RWPE2 (cell line): ENCODE measurements around the gene LSMEM2.

Experiments
- ATAC-seq: fragments of 200-7000 bp; cut with Tn5 transposase; 3 replicates; pipeline ENCODE4 v1.9.1; 2021; ENCODE audit warnings: low read depth
- DNase-seq: peaks from one replicate; pipeline ENCODE4 v3.0.0-alpha.2; 2020; ENCODE audit warnings: low spot score
- H3K27ac ChIP-seq: fragments of 450-650 bp; 2 replicates; pipeline ENCODE4 v1.5.1; 2017; ENCODE audit warnings: mild to moderate bottlenecking; ENCODE audit not compliant: poor library complexity, severe bottlenecking
- H3K27me3 ChIP-seq: fragments of 250-450 bp; sonication (Bioruptor Pico); 2 replicates; pipeline ENCODE4 v1.5.1; 2021; ENCODE audit warnings: mild to moderate bottlenecking, moderate library complexity; ENCODE audit not compliant: insufficient read depth, poor library complexity, severe bottlenecking
- H3K36me3 ChIP-seq: fragments of 250-450 bp; sonication (Bioruptor Pico); 2 replicates; pipeline ENCODE4 v1.5.1; 2020; ENCODE audit warnings: low read depth, mild to moderate bottlenecking, moderate library complexity
- H3K4me1 ChIP-seq: fragments of 250-450 bp; sonication (Bioruptor Pico); 2 replicates; pipeline ENCODE4 v1.5.1; 2021; ENCODE audit warnings: mild to moderate bottlenecking, moderate library complexity; ENCODE audit not compliant: insufficient read depth, poor library complexity, severe bottlenecking
- H3K4me3 ChIP-seq: fragments of 250-450 bp; sonication (Bioruptor Pico); 2 replicates; pipeline ENCODE4 v1.5.1; 2021; ENCODE audit warnings: mild to moderate bottlenecking, moderate library complexity; ENCODE audit not compliant: severe bottlenecking
- H3K9me3 ChIP-seq: fragments of 250-450 bp; sonication (Bioruptor Pico); 2 replicates; pipeline ENCODE4 v1.5.1; 2021; ENCODE audit warnings: mild to moderate bottlenecking, moderate library complexity; ENCODE audit not compliant: severe bottlenecking
- CTCF ChIP-seq: fragments of 450-650 bp; IDR thresholded peaks from one replicate; pipeline ENCODE4 v1.5.1; 2017; ENCODE audit warnings: mild to moderate bottlenecking, moderate library complexity; ENCODE audit not compliant: poor library complexity, severe bottlenecking

LSMEM2 gene

DNA sequence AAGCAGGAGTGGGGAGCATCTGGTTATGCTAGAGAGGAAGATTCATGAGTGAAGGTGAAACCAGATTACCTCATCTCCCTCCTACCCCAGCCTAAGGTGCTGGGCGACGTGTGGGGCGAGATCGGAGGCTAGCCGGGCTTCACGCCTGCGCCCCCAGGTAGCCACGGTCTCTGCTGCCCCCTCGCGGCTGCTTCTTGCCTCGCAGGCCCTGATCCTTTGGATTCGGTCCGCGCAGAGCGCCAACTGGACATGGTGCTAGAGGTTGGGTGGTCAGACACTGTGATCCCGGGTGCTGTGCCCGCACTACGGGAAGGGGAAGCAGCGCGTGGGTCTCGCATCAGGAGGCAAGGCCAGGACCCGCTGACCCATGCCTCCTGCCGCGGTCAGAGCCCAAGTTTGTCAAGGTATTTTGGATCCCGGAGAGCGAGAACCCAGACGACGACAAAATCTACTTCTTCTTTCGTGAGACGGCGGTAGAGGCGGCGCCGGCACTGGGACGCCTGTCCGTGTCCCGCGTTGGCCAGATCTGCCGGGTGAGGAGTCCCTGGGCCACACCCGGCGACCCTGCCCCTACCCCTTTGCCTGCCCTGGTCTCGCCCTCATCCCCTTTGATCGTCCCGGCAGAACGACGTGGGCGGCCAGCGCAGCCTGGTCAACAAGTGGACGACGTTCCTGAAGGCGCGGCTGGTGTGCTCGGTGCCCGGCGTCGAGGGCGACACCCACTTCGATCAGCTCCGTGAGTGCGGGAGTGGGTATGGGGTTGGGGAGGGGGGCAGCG is 5.8 kb upstream of the LSMEM2 start:
- Histone ChIP-seq H3K4me3 (no peak overlapping the region), H3K9me3 (no peaks in the 10 kb centered on the region), H3K27ac (no peak overlapping the region), H3K4me1 (peaks cover 21% of the 10 kb centered on the region), H3K27me3 (no peaks in the 10 kb centered on the region), H3K36me3 (peaks cover 48% of the 10 kb centered on the region)
- DNase-seq (no peak), ATAC-seq (peak; percentile 18; the same call in 2 of the 3 replicates)
- peak; percentile 84 for TF ChIP-seq CTCF

- ATAC-seq (no peak), DNase-seq (no peak)
- H3K4me1 ChIP-seq, result peaks cover 16% of the 10 kb centered on the region
- H3K27ac ChIP-seq, result no peak overlapping the region
- no peak for TF ChIP-seq CTCF
- no peaks in the 10 kb centered on the region for H3K27me3 ChIP-seq
- no peaks in the 10 kb centered on the region for H3K9me3 ChIP-seq
- no peak overlapping the region for H3K4me3 ChIP-seq
- peaks cover 48% of the 10 kb centered on the region for H3K36me3 ChIP-seq
Measured at GRCh38 chr3:50273689-50274065, 5.2 kb upstream of the LSMEM2 start.

GRCh38 chr3:50274371-50275104 is 4.3 kb upstream of the LSMEM2 start:
- Histone ChIP-seq H3K4me3 (no peak overlapping the region), H3K27me3 (no peaks in the 10 kb centered on the region), H3K9me3 (no peaks in the 10 kb centered on the region), H3K27ac (no peak overlapping the region), H3K36me3 (peaks cover 48% of the 10 kb centered on the region), H3K4me1 (peaks cover 15% of the 10 kb centered on the region)
- peak; percentile 73 for TF ChIP-seq CTCF
- no peak for ATAC-seq
- no peak for DNase-seq

DNA sequence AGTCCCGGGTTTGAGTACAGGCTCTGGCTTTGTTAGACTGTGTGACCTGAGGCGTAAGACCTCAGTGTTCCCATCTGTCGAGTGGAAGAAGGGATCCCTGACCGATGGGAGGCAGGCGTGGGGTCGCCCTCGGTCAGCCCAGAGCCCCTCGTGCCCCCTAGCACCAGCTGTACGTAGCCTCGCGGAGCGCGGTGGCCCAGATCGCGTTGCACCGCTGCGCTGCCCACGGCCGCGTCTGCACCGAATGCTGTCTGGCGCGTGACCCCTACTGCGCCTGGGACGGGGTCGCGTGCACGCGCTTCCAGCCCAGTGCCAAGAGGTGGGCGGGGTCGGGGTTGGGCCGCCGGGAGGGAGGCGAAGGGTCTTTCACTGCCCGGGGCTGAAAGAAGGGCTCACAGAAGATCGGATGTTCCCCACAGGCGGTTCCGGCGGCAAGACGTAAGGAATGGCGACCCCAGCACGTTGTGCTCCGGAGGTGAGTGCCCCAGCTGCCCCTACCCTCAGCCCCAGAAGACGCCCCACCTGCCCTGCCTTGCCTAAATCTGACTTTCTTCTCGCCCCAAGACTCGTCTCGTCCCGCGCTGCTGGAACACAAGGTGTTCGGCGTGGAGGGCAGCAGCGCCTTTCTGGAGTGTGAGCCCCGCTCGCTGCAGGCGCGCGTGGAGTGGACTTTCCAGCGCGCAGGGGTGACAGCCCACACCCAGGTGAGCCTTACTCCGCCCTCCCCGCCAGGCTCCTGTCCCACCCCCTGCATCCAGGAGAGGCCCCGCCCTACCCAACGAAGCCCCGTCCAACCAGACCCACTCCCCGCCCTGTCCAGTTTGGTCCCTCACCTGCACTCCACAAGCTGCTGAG is 3.5 kb upstream of the LSMEM2 start:
- Histone ChIP-seq H3K27ac (no peak overlapping the region), H3K27me3 (no peaks in the 10 kb centered on the region), H3K4me1 (peaks cover 11% of the 10 kb centered on the region), H3K4me3 (no peak overlapping the region), H3K9me3 (no peaks in the 10 kb centered on the region), H3K36me3 (peaks cover 48% of the 10 kb centered on the region)
- DNase-seq (no peak), ATAC-seq (no peak)
- no peak for TF ChIP-seq CTCF
